Dermis microvascular lymphatic vessel endothelial cell (primary cell): ENCODE measurements around the gene SLC25A6. TPM values are rescaled to one million over a fixed set of nuclear protein-coding genes. Genes with fewer than 3 reads are reported as not detected.
"Not testable (repeated sequence)": the region's sequence is repeated elsewhere in the genome, so short reads cannot be mapped to it uniquely, and the experiment has no call there.

Source experiments
- DNase-seq, 2 donors: peaks; one replicate each; pipeline versions ENCODE4 v3.0.0 to v3.0.0-alpha.2; 2010; ENCODE audit warnings: low read depth in 2 of 2
- total RNA-seq: library from RNA; depleted of rRNA; stranded (reverse); fragments of >200 nt; gene quantifications from 2 replicates; pipeline ENCODE4 v1.2.1, GENCODE V29; 2014

SLC25A6 gene
- total RNA-seq, 1 donor from 2014 or later: 155 TPM

DNA sequence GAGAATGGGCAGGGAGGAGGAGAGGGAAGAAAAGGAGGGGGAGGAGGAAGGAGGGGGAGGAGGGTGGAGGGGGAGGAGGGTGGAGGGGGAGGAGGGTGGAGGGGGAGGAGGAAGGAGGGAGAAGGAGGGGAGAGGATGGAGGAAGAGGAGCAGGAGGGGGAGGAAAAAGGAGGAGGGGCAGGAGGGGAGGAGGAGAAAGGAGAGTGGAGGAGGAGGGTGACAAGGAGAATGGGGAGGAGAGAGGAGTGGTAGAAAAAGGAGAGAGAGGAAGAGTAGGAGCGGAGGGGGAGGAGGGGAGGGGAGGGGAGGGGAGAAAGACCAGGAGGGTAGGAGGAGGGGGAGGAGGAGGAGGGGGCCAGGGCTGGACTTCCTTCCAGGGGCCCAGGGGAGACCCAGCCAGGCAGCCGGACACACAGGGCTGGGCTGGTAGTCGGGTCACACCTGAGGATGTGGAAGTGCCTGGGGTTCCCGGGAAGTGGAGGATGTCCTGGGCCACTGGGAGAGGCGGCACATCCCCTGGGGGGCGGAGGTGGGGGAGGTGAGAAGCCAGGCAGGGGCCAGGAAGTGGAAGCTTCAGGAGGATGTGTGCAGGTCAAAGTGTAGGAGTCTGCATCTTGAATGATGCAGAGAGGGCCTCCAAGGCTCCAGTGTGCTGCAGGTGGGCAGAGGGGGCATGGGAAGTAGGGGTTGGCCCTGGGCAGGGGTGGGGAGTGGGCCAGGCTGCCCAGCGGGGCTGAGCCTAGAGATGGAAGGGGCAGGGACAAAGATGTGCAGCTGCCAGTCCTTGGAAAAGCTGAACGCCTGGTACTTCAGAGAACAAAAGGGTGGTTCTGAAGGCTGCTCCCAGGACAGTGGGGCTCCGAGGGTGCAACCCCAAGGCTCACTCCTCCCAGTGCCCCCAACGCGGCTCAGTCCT, 36.5 kb downstream of the SLC25A6 start:
- no peak for DNase-seq

- no peak for DNase-seq
Observed at GRCh38 chrX:1354036-1355019, 37.6 kb downstream of the SLC25A6 start.

- DNase-seq: no peak
Observed at GRCh38 chrX:1351981-1352714, 39.8 kb downstream of the SLC25A6 start.

DNA sequence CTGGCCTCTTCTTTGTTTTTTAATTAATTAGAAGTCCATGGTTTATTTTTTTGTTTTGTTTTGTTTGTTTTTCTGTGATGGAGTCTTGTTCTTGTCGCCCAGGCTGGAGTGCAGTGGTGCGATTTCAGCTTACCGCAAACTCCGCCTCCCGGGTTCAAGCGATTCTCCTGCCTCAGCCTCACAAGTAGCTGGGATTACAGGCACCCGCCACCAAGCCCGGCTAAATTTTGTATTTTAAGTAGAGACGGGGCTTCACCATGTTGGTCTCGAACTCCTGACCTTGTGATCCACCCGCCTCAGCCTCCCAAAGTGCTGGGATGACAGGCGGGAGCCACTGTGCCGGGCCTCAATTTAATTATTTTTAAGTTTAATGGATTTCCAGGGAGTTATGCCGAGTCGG, 42.3 kb downstream of the SLC25A6 start:
- not testable (repeated sequence) for DNase-seq

DNA sequence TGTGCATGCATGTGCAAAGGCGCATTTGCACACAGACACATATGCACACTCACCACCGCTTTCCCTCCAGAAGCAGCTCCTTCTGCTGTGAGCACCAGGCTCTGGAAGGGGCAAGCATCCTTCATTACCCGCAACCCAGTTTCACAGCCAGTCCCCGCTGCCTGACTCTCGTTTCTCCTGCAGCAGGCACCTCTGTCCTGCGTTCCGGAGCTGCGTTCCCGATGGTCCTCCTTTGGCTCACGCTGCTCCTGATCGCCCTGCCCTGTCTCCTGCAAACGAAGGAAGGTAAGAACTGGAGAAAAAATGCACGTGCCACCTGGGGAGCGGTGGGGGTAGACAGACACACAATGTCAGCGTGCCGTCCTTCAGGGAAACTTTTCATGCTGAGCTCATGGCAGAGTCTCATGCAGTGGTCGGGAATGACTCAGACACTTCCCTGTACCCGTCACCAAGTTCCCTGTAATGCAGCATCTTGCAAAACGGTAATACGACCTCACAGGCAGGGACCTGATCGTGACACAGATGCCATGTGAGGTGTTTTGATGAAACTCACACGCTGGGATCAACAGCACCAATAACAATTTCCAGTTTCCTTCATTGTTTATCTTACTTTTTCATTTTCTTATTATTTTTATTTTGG, 50.2 kb downstream of the SLC25A6 start:
- DNase-seq: no peak

- no peak for DNase-seq
Observed at GRCh38 chrX:1336948-1337779, 54.7 kb downstream of the SLC25A6 start.

- peak in 1 of 2 donors; percentile 60 for DNase-seq
Observed at GRCh38 chrX:1336331-1336943, 55.5 kb downstream of the SLC25A6 start, which contains the start of gene IL3RA. TSS of gene IL3RA (plus strand) at chrX:1336785. CDS start at chrX:1341766, 4,981 bp downstream.

Other genes starting within 250 kb of the SLC25A6 start
- under 0.01 TPM in 1 of 2 replicates, not detected in the other for gene CRLF2, start 179.5 kb downstream of the SLC25A6 start, total RNA-seq
- gene CSF2RA, start 123.3 kb downstream of the SLC25A6 start, total RNA-seq: not detected in 2 replicates
- gene IL3RA, start 55.3 kb downstream of the SLC25A6 start, total RNA-seq: 15.9 and 20.4 TPM in 2 replicates
- gene ASMTL, start 60.8 kb upstream of the SLC25A6 start, total RNA-seq: 9.4 and 15.8 TPM in 2 replicates
- 0.13 and 0.76 TPM in 2 replicates for gene P2RY8, start 145.1 kb upstream of the SLC25A6 start, total RNA-seq
- 13.5 and 19.1 TPM in 2 replicates for gene AKAP17A, start 199.5 kb upstream of the SLC25A6 start, total RNA-seq
- gene ASMT, start 222.9 kb upstream of the SLC25A6 start, total RNA-seq: not detected in 2 replicates